ENCODE measurements around the gene ALDH1A1. TPM values are rescaled to one million over a fixed set of nuclear protein-coding genes. Genes with fewer than 3 reads are reported as not detected.

ALDH1A1 gene
- total RNA-seq, 4 donors from 2014 or later: 2.9 to 56.6 (median 27.5) TPM

DNA sequence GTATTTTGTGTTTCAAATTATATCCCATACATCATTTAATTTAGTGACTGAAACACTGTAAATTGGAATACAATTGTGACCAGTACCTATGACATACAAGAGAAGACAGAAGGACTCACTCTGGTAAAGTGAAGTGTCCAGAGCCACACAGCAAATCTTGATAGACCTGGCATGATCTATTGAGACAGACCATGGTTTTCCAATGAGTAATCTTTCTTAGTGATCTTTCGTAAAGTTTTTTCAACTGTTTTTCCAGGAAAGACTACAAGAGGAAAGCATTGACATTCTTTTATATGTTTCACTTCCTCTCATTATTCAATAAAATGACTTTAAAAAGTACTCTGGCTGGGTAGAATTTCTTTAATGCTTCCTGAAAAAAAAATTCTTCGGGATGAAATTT is 43.3 kb upstream of the ALDH1A1 start:
- H3K27ac ChIP-seq: no peak overlapping the region
- no peaks in the 10 kb centered on the region for H3K9me3 ChIP-seq
- no peaks in the 10 kb centered on the region for H3K27me3 ChIP-seq
- no peaks in the 10 kb centered on the region for H3K36me3 ChIP-seq
- 62 to 68% methylated on average over 2 of the region's 2 CpGs for WGBS, 2 donors
- no peak for TF ChIP-seq POLR2A (IDR thresholded peaks at IDR 0.05)
- TF ChIP-seq, protein P1, sequence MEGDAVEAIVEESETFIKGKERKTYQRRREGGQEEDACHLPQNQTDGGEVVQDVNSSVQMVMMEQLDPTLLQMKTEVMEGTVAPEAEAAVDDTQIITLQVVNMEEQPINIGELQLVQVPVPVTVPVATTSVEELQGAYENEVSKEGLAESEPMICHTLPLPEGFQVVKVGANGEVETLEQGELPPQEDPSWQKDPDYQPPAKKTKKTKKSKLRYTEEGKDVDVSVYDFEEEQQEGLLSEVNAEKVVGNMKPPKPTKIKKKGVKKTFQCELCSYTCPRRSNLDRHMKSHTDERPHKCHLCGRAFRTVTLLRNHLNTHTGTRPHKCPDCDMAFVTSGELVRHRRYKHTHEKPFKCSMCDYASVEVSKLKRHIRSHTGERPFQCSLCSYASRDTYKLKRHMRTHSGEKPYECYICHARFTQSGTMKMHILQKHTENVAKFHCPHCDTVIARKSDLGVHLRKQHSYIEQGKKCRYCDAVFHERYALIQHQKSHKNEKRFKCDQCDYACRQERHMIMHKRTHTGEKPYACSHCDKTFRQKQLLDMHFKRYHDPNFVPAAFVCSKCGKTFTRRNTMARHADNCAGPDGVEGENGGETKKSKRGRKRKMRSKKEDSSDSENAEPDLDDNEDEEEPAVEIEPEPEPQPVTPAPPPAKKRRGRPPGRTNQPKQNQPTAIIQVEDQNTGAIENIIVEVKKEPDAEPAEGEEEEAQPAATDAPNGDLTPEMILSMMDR (IDR thresholded peaks at IDR 0.05): no peak
- H3K4me1 ChIP-seq: peaks cover 0 to 9% (median 0%) of the 10 kb centered on the region in 3 donors
- no peak overlapping the region for H3K4me3 ChIP-seq
- intact Hi-C loops (cut with DNase I): no loop called here
- DNase-seq: no peak

DNA sequence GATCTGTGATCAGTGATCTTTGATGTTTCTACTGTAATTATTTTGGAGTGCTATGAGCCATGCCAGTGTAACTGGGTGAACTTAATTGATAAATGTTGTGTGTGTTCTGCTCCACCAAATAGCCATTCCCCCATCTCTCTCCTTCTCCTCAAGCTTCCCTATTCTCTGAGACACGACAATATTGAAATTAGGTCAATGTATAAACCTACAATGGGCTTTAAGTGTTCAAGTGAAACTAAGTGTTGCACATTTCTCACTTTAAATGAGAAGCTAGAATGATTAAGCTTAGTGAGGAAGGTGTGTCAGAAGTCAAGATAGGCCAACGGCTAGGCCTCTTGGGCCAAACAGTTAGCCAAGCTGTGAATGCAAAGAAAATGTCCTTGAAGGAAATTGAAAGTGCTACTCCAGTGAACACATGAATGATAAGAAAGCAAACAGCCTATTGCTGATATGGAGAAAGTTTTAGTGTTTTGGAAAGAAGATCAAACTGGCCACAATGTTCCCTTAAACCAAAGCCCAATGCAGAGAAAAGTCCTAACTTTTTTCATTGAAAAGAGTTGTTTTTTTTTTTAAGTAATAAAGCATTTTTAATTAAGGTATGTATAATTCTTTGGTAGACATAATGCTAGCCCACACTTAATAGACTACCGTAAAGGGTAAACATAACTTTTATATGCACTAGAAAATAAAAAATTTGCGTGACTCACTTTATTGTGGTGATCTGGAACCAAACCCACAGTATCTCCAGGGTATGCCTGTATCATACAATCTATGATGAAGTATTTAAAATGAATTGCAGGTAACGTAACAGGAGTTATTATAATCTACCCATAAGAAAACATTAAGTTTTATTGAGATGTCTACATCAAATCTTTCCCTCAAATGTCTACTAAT is 42.5 kb upstream of the ALDH1A1 start:
- Histone ChIP-seq H3K36me3 (no peaks in the 10 kb centered on the region), H3K4me3 (no peak overlapping the region), H3K27me3 (no peaks in the 10 kb centered on the region), H3K27ac (no peak overlapping the region), H3K4me1 (peaks cover 0 to 9% (median 0%) of the 10 kb centered on the region in 3 donors), H3K9me3 (no peaks in the 10 kb centered on the region)
- TF ChIP-seq, protein P1 (IDR thresholded peaks at IDR 0.05): no peak
- TF ChIP-seq POLR2A (IDR thresholded peaks at IDR 0.05): no peak
- no peak for DNase-seq
- WGBS, 2 donors: 77 to 85% methylated on average over 5 of the region's 5 CpGs
- intact Hi-C loops (cut with DNase I): no loop called here

DNA sequence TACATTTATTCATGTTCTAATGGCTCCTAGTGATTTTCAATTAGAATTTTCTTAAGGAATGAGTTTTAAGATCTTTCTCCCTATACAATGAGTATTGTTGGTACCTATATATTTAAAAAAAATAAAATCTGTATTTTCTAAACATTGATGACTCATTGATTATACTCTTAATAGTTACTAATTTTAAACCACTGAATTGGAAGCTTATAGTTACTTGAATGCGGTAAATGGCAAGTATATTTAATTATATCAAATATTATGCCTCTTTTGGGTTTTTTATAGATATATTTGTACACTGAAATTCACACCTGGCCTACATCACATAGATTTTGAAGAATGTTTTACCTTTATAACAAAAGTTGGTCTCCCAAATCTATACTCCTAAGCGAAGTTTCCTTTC is 38.9 kb upstream of the ALDH1A1 start:
- no peak for TF ChIP-seq POLR2A (IDR thresholded peaks at IDR 0.05)
- TF ChIP-seq, protein P1 (IDR thresholded peaks at IDR 0.05): no peak
- Histone ChIP-seq H3K9me3 (no peaks in the 10 kb centered on the region), H3K4me3 (no peak overlapping the region), H3K27ac (no peak overlapping the region), H3K36me3 (no peaks in the 10 kb centered on the region), H3K27me3 (no peaks in the 10 kb centered on the region), H3K4me1 (peaks cover 0 to 17% (median 8%) of the 10 kb centered on the region in 3 donors)
- WGBS, 2 donors: 91 to 99% methylated on average over 2 of the region's 2 CpGs
- intact Hi-C loops (cut with DNase I): no loop called here
- no peak for DNase-seq

DNA sequence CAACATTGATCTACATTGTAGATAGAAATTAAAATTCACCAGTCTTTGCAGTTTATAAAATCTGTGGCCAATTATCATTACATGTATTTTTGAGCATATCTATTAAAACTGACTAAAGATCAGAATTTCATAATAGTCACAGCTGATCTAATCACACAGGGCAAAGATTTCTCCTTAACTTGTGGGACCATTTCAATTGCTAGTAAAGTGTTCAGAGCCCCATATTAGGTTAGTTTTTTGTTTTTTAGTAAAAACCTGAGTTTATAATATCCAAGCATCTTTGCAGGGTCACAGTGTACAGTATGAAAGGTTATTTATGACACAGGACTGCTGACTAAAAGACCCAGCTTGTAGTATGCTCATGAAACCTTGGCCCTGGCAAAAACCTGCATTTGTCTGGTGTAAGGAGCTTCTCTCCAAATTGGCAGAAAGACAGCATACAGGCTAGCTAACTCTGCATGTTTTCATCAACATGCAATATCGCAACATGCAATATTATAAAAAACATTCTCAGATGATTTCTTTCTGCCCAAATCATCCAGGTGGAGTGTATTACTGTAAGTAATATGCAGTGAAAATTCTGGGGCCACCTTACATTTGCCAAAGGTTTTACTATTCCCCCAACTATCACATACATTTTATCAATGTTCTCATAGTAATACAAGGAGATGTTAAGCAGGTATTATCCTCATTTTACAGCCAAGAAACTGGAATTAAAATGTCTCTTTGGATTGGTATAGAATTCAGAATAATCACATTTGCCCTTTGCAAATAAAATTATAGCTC is 37.7 kb upstream of the ALDH1A1 start:
- no peaks in the 10 kb centered on the region for H3K27me3 ChIP-seq
- no peak overlapping the region for H3K27ac ChIP-seq
- intact Hi-C loops (cut with DNase I): no loop called here
- no peak overlapping the region for H3K4me3 ChIP-seq
- 89 to 90% methylated on average over 1 of the region's 1 CpG for WGBS, 2 donors
- peaks cover 0 to 21% (median 8%) of the 10 kb centered on the region in 3 donors for H3K4me1 ChIP-seq
- DNase-seq: no peak
- H3K9me3 ChIP-seq: no peaks in the 10 kb centered on the region
- no peak for TF ChIP-seq POLR2A (IDR thresholded peaks at IDR 0.05)
- TF ChIP-seq, protein P1 (IDR thresholded peaks at IDR 0.05): no peak
- H3K36me3 ChIP-seq: no peaks in the 10 kb centered on the region

Measured in esophagus squamous epithelium (tissue), 5 donors.